ENCODE measurements around the gene IREB2.
A peak's percentile ranks its signal among the peaks of the same experiment; 100 is the strongest.

Gene IREB2

GRCh38 chr15:78396186-78396814, 41.7 kb upstream of the IREB2 start:
- Histone ChIP-seq H3K18ac (ENCODE audit: low read length) (no peak overlapping the region), H3K79me2 (ENCODE audit: control insufficient read depth, insufficient read depth, low read length) (no peaks in the 10 kb centered on the region), H2BK5ac (ENCODE audit: low read length) (no peak overlapping the region), H3K56ac (ENCODE audit: low read length) (no peak overlapping the region), H3K27me3 (ENCODE audit: insufficient read depth, low read length, poor library complexity) (no peaks in the 10 kb centered on the region), H3K4ac (ENCODE audit: low read depth, low read length) (no peak overlapping the region), H3K4me1 (ENCODE audit: control insufficient read depth, low read depth, low read length) (peaks cover 2% of the 10 kb centered on the region), H3K4me3 (ENCODE audit: low read length) (no peak overlapping the region), H3K4me2 (ENCODE audit: low read length) (no peak overlapping the region), H3K27ac (ENCODE audit: low read depth, low read length) (no peak overlapping the region), H2BK120ac (ENCODE audit: low read depth, low read length) (no peak overlapping the region), H4K8ac (ENCODE audit: low read depth, low read length) (no peak overlapping the region), H3K23ac (ENCODE audit: low read length) (no peak overlapping the region), H2AK5ac (ENCODE audit: low read length) (no peak overlapping the region), H3K79me1 (ENCODE audit: low read length) (no peaks in the 10 kb centered on the region), H3K9ac (ENCODE audit: low read length) (no peak overlapping the region), H4K5ac (ENCODE audit: low read length) (no peak overlapping the region), H2BK15ac (replicated peaks; ENCODE audit: low read depth) (no peak overlapping the region), H3K36me3 (ENCODE audit: control insufficient read depth, insufficient read depth, low read length) (no peaks in the 10 kb centered on the region)
- no CpG with 5 or more reads among the region's 9 CpGs for WGBS (ENCODE audit: extremely low coverage, insufficient coverage, low lambda C conversion rate)
- no peak for DNase-seq

GRCh38 chr15:78396976-78397375, 41.0 kb upstream of the IREB2 start:
- Histone ChIP-seq H3K4me3 (ENCODE audit: low read length) (no peak overlapping the region), H3K4ac (ENCODE audit: low read depth, low read length) (no peak overlapping the region), H2AK5ac (ENCODE audit: low read length) (no peak overlapping the region), H3K79me1 (ENCODE audit: low read length) (no peaks in the 10 kb centered on the region), H4K5ac (ENCODE audit: low read length) (no peak overlapping the region), H3K27ac (ENCODE audit: low read depth, low read length) (no peak overlapping the region), H3K36me3 (ENCODE audit: control insufficient read depth, insufficient read depth, low read length) (no peaks in the 10 kb centered on the region), H2BK120ac (ENCODE audit: low read depth, low read length) (no peak overlapping the region), H3K27me3 (ENCODE audit: insufficient read depth, low read length, poor library complexity) (no peaks in the 10 kb centered on the region), H3K18ac (ENCODE audit: low read length) (no peak overlapping the region), H3K9ac (ENCODE audit: low read length) (no peak overlapping the region), H2BK5ac (ENCODE audit: low read length) (no peak overlapping the region), H3K23ac (ENCODE audit: low read length) (no peak overlapping the region), H2BK15ac (replicated peaks; ENCODE audit: low read depth) (no peak overlapping the region), H3K56ac (ENCODE audit: low read length) (no peak overlapping the region), H3K4me2 (ENCODE audit: low read length) (no peak overlapping the region), H4K8ac (ENCODE audit: low read depth, low read length) (no peak overlapping the region), H3K79me2 (ENCODE audit: control insufficient read depth, insufficient read depth, low read length) (no peaks in the 10 kb centered on the region), H3K4me1 (ENCODE audit: control insufficient read depth, low read depth, low read length) (peaks cover 2% of the 10 kb centered on the region)
- no CpG with 5 or more reads among the region's 9 CpGs for WGBS (ENCODE audit: extremely low coverage, insufficient coverage, low lambda C conversion rate)
- DNase-seq: peak; percentile 50

GRCh38 chr15:78397382-78397781, 40.6 kb upstream of the IREB2 start:
- Histone ChIP-seq H3K56ac (ENCODE audit: low read length) (no peak overlapping the region), H3K9ac (ENCODE audit: low read length) (no peak overlapping the region), H2BK5ac (ENCODE audit: low read length) (no peak overlapping the region), H3K18ac (ENCODE audit: low read length) (no peak overlapping the region), H3K4me1 (ENCODE audit: control insufficient read depth, low read depth, low read length) (peaks cover 2% of the 10 kb centered on the region), H3K4me3 (ENCODE audit: low read length) (no peak overlapping the region), H3K79me1 (ENCODE audit: low read length) (no peaks in the 10 kb centered on the region), H3K27me3 (ENCODE audit: insufficient read depth, low read length, poor library complexity) (no peaks in the 10 kb centered on the region), H3K27ac (ENCODE audit: low read depth, low read length) (no peak overlapping the region), H3K4ac (ENCODE audit: low read depth, low read length) (no peak overlapping the region), H2BK120ac (ENCODE audit: low read depth, low read length) (no peak overlapping the region), H2AK5ac (ENCODE audit: low read length) (no peak overlapping the region), H3K36me3 (ENCODE audit: control insufficient read depth, insufficient read depth, low read length) (no peaks in the 10 kb centered on the region), H3K4me2 (ENCODE audit: low read length) (no peak overlapping the region), H4K5ac (ENCODE audit: low read length) (no peak overlapping the region), H3K23ac (ENCODE audit: low read length) (no peak overlapping the region), H2BK15ac (replicated peaks; ENCODE audit: low read depth) (no peak overlapping the region), H4K8ac (ENCODE audit: low read depth, low read length) (no peak overlapping the region), H3K79me2 (ENCODE audit: control insufficient read depth, insufficient read depth, low read length) (no peaks in the 10 kb centered on the region)
- no CpG with 5 or more reads among the region's 2 CpGs for WGBS (ENCODE audit: extremely low coverage, insufficient coverage, low lambda C conversion rate)
- DNase-seq: no peak

- WGBS (ENCODE audit: extremely low coverage, insufficient coverage, low lambda C conversion rate): no CpG with 5 or more reads among the region's 11 CpGs
Observed at GRCh38 chr15:78398076-78398825, 39.8 kb upstream of the IREB2 start.

GRCh38 chr15:78399091-78399490, 38.9 kb upstream of the IREB2 start:
- Histone ChIP-seq H3K4me1 (ENCODE audit: control insufficient read depth, low read depth, low read length) (peaks cover 2% of the 10 kb centered on the region), H4K5ac (ENCODE audit: low read length) (no peak overlapping the region), H3K79me2 (ENCODE audit: control insufficient read depth, insufficient read depth, low read length) (no peaks in the 10 kb centered on the region), H3K9ac (ENCODE audit: low read length) (no peak overlapping the region), H2BK15ac (replicated peaks; ENCODE audit: low read depth) (no peak overlapping the region), H3K4me2 (ENCODE audit: low read length) (no peak overlapping the region), H3K56ac (ENCODE audit: low read length) (no peak overlapping the region), H3K18ac (ENCODE audit: low read length) (no peak overlapping the region), H3K4me3 (ENCODE audit: low read length) (no peak overlapping the region), H3K27ac (ENCODE audit: low read depth, low read length) (no peak overlapping the region), H2BK5ac (ENCODE audit: low read length) (no peak overlapping the region), H2BK120ac (ENCODE audit: low read depth, low read length) (no peak overlapping the region), H3K4ac (ENCODE audit: low read depth, low read length) (no peak overlapping the region), H3K36me3 (ENCODE audit: control insufficient read depth, insufficient read depth, low read length) (no peaks in the 10 kb centered on the region), H3K79me1 (ENCODE audit: low read length) (no peaks in the 10 kb centered on the region), H3K23ac (ENCODE audit: low read length) (no peak overlapping the region), H2AK5ac (ENCODE audit: low read length) (no peak overlapping the region), H4K8ac (ENCODE audit: low read depth, low read length) (no peak overlapping the region), H3K27me3 (ENCODE audit: insufficient read depth, low read length, poor library complexity) (no peaks in the 10 kb centered on the region)
- WGBS (ENCODE audit: extremely low coverage, insufficient coverage, low lambda C conversion rate): no CpG with 5 or more reads among the region's 9 CpGs
- no peak for DNase-seq

More at GRCh38 chr15:78398076-78398825, 39.8 kb upstream of the IREB2 start:
- Histone ChIP-seq H2BK5ac (ENCODE audit: low read length) (no peak overlapping the region), H3K27me3 (ENCODE audit: insufficient read depth, low read length, poor library complexity) (no peaks in the 10 kb centered on the region), H2AK5ac (ENCODE audit: low read length) (no peak overlapping the region), H2BK15ac (replicated peaks; ENCODE audit: low read depth) (no peak overlapping the region), H3K4me3 (ENCODE audit: low read length) (no peak overlapping the region), H3K18ac (ENCODE audit: low read length) (no peak overlapping the region), H3K56ac (ENCODE audit: low read length) (no peak overlapping the region), H4K8ac (ENCODE audit: low read depth, low read length) (no peak overlapping the region), H3K36me3 (ENCODE audit: control insufficient read depth, insufficient read depth, low read length) (no peaks in the 10 kb centered on the region), H3K79me1 (ENCODE audit: low read length) (no peaks in the 10 kb centered on the region), H3K27ac (ENCODE audit: low read depth, low read length) (no peak overlapping the region), H3K4me1 (ENCODE audit: control insufficient read depth, low read depth, low read length) (peaks cover 2% of the 10 kb centered on the region), H2BK120ac (ENCODE audit: low read depth, low read length) (no peak overlapping the region), H3K4ac (ENCODE audit: low read depth, low read length) (no peak overlapping the region), H4K5ac (ENCODE audit: low read length) (no peak overlapping the region), H3K79me2 (ENCODE audit: control insufficient read depth, insufficient read depth, low read length) (no peaks in the 10 kb centered on the region), H3K9ac (ENCODE audit: low read length) (no peak overlapping the region), H3K23ac (ENCODE audit: low read length) (no peak overlapping the region), H3K4me2 (ENCODE audit: low read length) (no peak overlapping the region)
- no peak for DNase-seq

Measured in mesendoderm (in vitro differentiated cells).